ENCODE data around the gene ZBTB47. TPM values are rescaled to one million over a fixed set of nuclear protein-coding genes. Genes with fewer than 3 reads are reported as not detected.

ZBTB47 gene
- total and polyA plus RNA-seq, 2 experiments from 2014 or later: 7.0 to 14.2 TPM

- WGBS (ENCODE audit: low lambda C conversion rate, missing lambda C conversion rate): 77% methylated on average over 9 of the region's 9 CpGs
- H3K9me3 ChIP-seq (ENCODE audit: low read depth): no peaks in the 10 kb centered on the region
- no peaks in the 10 kb centered on the region for H3K79me2 ChIP-seq
- no peaks in the 10 kb centered on the region for H4K20me1 ChIP-seq (ENCODE audit: insufficient read depth, poor library complexity, severe bottlenecking)
- H3K4me2 ChIP-seq: no peak overlapping the region
- no peak for TF ChIP-seq EZH2 (IDR thresholded peaks at IDR 0.05; ENCODE audit: borderline replicate concordance)
- no peak for TF ChIP-seq CTCF (IDR thresholded peaks at IDR 0.05; ENCODE audit: poor library complexity)
- no peak for TF ChIP-seq EZH2phosphoT487 (IDR thresholded peaks at IDR 0.05; ENCODE audit: low read depth, severe bottlenecking, unreplicated experiment)
- H3K27me3 ChIP-seq: no peaks in the 10 kb centered on the region
- no peak for DNase-seq (ENCODE audit: low spot score)
- no peak overlapping the region for H3K4me3 ChIP-seq
- H3K9me2 ChIP-seq (replicated peaks; ENCODE audit: insufficient read depth): no peaks in the 10 kb centered on the region
- peaks cover 2% of the 10 kb centered on the region for H3K4me1 ChIP-seq (ENCODE audit: insufficient read depth)
- H2AFZ ChIP-seq: no peak overlapping the region
- no peaks in the 10 kb centered on the region for H3K36me3 ChIP-seq (replicated peaks; ENCODE audit: insufficient read depth, low read depth)
- H3K27ac ChIP-seq: no peak overlapping the region
Measured at GRCh38 chr3:42689421-42690014, 36.0 kb downstream of the ZBTB47 start.

- no peaks in the 10 kb centered on the region for H3K9me3 ChIP-seq (ENCODE audit: low read depth)
- H3K4me2 ChIP-seq: no peak overlapping the region
- no peak for TF ChIP-seq EZH2 (IDR thresholded peaks at IDR 0.05; ENCODE audit: borderline replicate concordance)
- no peak for TF ChIP-seq CTCF (IDR thresholded peaks at IDR 0.05; ENCODE audit: poor library complexity)
- TF ChIP-seq EZH2phosphoT487 (IDR thresholded peaks at IDR 0.05; ENCODE audit: low read depth, severe bottlenecking, unreplicated experiment): no peak
- no peaks in the 10 kb centered on the region for H4K20me1 ChIP-seq (ENCODE audit: insufficient read depth, poor library complexity, severe bottlenecking)
- H2AFZ ChIP-seq: no peak overlapping the region
- no peak for DNase-seq (ENCODE audit: low spot score)
- H3K4me1 ChIP-seq (ENCODE audit: insufficient read depth): no peaks in the 10 kb centered on the region
- H3K4me3 ChIP-seq: no peak overlapping the region
- H3K27me3 ChIP-seq: no peaks in the 10 kb centered on the region
- WGBS (ENCODE audit: low lambda C conversion rate, missing lambda C conversion rate): 79% methylated on average over 7 of the region's 7 CpGs
- H3K27ac ChIP-seq: no peak overlapping the region
- no peaks in the 10 kb centered on the region for H3K9me2 ChIP-seq (replicated peaks; ENCODE audit: insufficient read depth)
- no peaks in the 10 kb centered on the region for H3K36me3 ChIP-seq (replicated peaks; ENCODE audit: insufficient read depth, low read depth)
- H3K79me2 ChIP-seq: no peaks in the 10 kb centered on the region
Measured at GRCh38 chr3:42690191-42690590, 36.7 kb downstream of the ZBTB47 start.

- TF ChIP-seq EZH2 (IDR thresholded peaks at IDR 0.05; ENCODE audit: borderline replicate concordance) (no peak), EZH2phosphoT487 (IDR thresholded peaks at IDR 0.05; ENCODE audit: low read depth, severe bottlenecking, unreplicated experiment) (no peak), CTCF (IDR thresholded peaks at IDR 0.05; ENCODE audit: poor library complexity) (no peak)
- H3K27me3 ChIP-seq: no peaks in the 10 kb centered on the region
- no peaks in the 10 kb centered on the region for H3K79me2 ChIP-seq
- DNase-seq (ENCODE audit: low spot score): no peak
- WGBS (ENCODE audit: low lambda C conversion rate, missing lambda C conversion rate): 89% methylated on average over 10 of the region's 10 CpGs
- H3K4me2 ChIP-seq: no peak overlapping the region
- H3K36me3 ChIP-seq (replicated peaks; ENCODE audit: insufficient read depth, low read depth): no peaks in the 10 kb centered on the region
- no peaks in the 10 kb centered on the region for H3K4me1 ChIP-seq (ENCODE audit: insufficient read depth)
- no peak overlapping the region for H3K4me3 ChIP-seq
- no peaks in the 10 kb centered on the region for H3K9me2 ChIP-seq (replicated peaks; ENCODE audit: insufficient read depth)
- no peaks in the 10 kb centered on the region for H4K20me1 ChIP-seq (ENCODE audit: insufficient read depth, poor library complexity, severe bottlenecking)
- no peaks in the 10 kb centered on the region for H3K9me3 ChIP-seq (ENCODE audit: low read depth)
- H3K27ac ChIP-seq: no peak overlapping the region
- no peak overlapping the region for H2AFZ ChIP-seq
Measured at GRCh38 chr3:42690766-42691680, 37.5 kb downstream of the ZBTB47 start.

All from hepatocyte (in vitro differentiated cells).